ENCODE measurements around the gene OSBPL5.

DNA sequence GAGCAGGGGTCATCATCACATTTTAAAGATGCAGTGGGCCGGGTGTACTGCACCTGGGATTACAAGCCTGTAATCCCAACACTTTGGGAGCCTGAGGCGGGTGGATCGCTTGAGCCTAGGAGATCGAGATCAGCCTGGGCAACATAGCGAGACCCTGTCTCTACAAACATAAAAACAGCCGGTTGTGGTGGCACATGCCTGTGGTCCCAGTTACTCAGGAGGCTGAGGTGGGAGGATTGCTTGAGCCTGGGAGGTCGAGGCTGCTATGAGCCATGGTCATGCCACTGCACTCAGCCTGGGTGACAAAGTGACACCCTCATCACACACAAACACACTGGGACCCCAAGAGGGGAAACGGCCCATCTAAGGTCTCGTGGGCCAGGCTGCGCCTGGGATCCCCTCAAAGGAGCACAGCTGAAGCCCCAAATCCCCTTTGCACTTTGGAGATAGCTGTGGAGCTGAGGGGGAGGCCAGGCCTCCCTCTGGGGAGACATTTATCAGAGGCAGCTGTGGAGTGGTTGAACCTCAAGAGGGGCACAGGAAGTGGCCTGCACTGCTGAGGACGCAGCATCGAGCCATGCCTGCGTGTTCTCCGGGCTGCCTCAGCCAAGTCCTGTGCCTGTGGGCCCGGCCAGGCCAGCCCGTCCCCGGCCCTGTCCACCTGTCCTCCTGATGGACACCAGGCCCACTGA, 27.5 kb downstream of the OSBPL5 start:
- TF ChIP-seq POLR2AphosphoS5 (IDR thresholded peaks at IDR 0.05) (no peak), POLR2A (IDR thresholded peaks at IDR 0.05; ENCODE audit: low read depth) (no peak), EP300 (IDR thresholded peaks at IDR 0.05) (no peak)
- TF ChIP-seq, protein P1, sequence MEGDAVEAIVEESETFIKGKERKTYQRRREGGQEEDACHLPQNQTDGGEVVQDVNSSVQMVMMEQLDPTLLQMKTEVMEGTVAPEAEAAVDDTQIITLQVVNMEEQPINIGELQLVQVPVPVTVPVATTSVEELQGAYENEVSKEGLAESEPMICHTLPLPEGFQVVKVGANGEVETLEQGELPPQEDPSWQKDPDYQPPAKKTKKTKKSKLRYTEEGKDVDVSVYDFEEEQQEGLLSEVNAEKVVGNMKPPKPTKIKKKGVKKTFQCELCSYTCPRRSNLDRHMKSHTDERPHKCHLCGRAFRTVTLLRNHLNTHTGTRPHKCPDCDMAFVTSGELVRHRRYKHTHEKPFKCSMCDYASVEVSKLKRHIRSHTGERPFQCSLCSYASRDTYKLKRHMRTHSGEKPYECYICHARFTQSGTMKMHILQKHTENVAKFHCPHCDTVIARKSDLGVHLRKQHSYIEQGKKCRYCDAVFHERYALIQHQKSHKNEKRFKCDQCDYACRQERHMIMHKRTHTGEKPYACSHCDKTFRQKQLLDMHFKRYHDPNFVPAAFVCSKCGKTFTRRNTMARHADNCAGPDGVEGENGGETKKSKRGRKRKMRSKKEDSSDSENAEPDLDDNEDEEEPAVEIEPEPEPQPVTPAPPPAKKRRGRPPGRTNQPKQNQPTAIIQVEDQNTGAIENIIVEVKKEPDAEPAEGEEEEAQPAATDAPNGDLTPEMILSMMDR (IDR thresholded peaks at IDR 0.05) = no peak
